Tibial nerve (tissue), 3 donors: ENCODE data around the gene GPR78.

ENCODE experiments used
- CTCF ChIP-seq, 5 experiments: fragments of 200-600 bp in 3 of 5; fragments of 450-650 bp in 2 of 5; sonication (generic) in 3 of 5; IDR thresholded peaks; one replicate each; pipeline ENCODE4 v1.5.1; 2016 to 2019; ENCODE audit warnings: antibody characterized with exemption in 5 of 5, mild to moderate bottlenecking in 3 of 5, moderate library complexity in 2 of 5
- POLR2A ChIP-seq, 2 donors: fragments of 450-650 bp; IDR thresholded peaks; one replicate each; pipeline ENCODE4 v1.6.1; 2017; ENCODE audit warnings: antibody characterized with exemption in 2 of 2, mild to moderate bottlenecking in 2 of 2, moderate library complexity in 2 of 2

GRCh38 chr4:8573266-8573665, 6.9 kb upstream of the GPR78 start:
- TF ChIP-seq POLR2A (IDR thresholded peaks at IDR 0.05) (no peak), CTCF (IDR thresholded peaks at IDR 0.05) (no peak)
